Measurements from ENCODE around the gene TMEM89. TPM values are rescaled to one million over a fixed set of nuclear protein-coding genes. Genes with fewer than 3 reads are reported as not detected.

Gene TMEM89
- total and polyA plus RNA-seq, 2 experiments from 2014 or later, result not detected

GRCh38 chr3:48635222-48636021 lies 13.9 kb upstream of the TMEM89 start, which contains the start of gene SLC26A6 (continued):
- TF ChIP-seq, protein P1, sequence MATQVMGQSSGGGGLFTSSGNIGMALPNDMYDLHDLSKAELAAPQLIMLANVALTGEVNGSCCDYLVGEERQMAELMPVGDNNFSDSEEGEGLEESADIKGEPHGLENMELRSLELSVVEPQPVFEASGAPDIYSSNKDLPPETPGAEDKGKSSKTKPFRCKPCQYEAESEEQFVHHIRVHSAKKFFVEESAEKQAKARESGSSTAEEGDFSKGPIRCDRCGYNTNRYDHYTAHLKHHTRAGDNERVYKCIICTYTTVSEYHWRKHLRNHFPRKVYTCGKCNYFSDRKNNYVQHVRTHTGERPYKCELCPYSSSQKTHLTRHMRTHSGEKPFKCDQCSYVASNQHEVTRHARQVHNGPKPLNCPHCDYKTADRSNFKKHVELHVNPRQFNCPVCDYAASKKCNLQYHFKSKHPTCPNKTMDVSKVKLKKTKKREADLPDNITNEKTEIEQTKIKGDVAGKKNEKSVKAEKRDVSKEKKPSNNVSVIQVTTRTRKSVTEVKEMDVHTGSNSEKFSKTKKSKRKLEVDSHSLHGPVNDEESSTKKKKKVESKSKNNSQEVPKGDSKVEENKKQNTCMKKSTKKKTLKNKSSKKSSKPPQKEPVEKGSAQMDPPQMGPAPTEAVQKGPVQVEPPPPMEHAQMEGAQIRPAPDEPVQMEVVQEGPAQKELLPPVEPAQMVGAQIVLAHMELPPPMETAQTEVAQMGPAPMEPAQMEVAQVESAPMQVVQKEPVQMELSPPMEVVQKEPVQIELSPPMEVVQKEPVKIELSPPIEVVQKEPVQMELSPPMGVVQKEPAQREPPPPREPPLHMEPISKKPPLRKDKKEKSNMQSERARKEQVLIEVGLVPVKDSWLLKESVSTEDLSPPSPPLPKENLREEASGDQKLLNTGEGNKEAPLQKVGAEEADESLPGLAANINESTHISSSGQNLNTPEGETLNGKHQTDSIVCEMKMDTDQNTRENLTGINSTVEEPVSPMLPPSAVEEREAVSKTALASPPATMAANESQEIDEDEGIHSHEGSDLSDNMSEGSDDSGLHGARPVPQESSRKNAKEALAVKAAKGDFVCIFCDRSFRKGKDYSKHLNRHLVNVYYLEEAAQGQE (IDR thresholded peaks at IDR 0.05; ENCODE audit: unreplicated experiment), result no peak

DNA sequence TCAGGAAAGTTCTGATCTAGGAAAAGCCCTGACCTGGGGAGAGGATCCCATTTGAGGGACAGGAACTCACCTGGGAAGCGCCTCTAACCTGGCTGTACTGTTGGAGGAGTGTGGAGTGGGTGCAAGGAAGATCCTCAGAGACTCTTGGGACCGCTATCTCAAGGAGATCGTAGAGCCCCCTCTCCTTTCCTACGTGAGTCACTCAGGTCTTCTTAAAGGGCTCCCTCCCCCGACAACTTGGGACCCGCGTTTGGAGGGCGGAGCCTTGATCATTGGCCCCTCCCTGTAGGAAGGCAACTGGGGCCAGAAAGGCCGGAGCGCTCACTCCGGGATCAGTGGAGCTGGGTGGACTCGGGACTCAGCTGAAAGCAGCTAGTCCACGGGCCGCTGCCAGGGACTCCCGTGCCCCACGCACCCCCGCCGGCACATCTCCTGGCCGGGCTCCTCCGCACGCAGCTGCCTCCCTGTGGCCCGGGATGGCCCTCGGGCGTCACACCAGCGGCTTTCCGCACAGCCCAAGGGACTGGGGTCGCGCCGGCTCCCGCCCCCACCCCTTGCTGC lies 13.2 kb upstream of the TMEM89 start:
- ATAC-seq (peak; percentile 49), DNase-seq (ENCODE audit: low spot score) (peak; percentile 78)
- H3K4me3 Mint-ChIP-seq, result peak overlapping the region; percentile 89
- H3K4me3 ChIP-seq, result peak overlapping the region; percentile 93
- 0 out of 2 replicates have a peak overlapping the region, but pooled peaks have one; percentile 26 for H3K27ac ChIP-seq (ENCODE audit: low read depth)
- H3K79me2 ChIP-seq (replicated peaks; ENCODE audit: insufficient read depth), result peaks cover 10% of the 10 kb centered on the region
- H3K4me1 ChIP-seq (ENCODE audit: insufficient read depth), result peaks cover 12% of the 10 kb centered on the region
- H3K36me3 Mint-ChIP-seq (ENCODE audit: low read depth), result peaks cover 35% of the 10 kb centered on the region
- peaks cover 4% of the 10 kb centered on the region; the same call in 1 of the 2 replicates for H3K36me3 ChIP-seq (ENCODE audit: insufficient read depth)
- peaks cover 5% of the 10 kb centered on the region for H4K20me1 ChIP-seq (replicated peaks; ENCODE audit: insufficient read depth)
- peaks cover 15% of the 10 kb centered on the region for H3K27me3 Mint-ChIP-seq (ENCODE audit: insufficient read depth, low read depth, poor library complexity)
- H3K27me3 ChIP-seq (ENCODE audit: insufficient read depth), result no peaks in the 10 kb centered on the region
- H3K27ac Mint-ChIP-seq, result no peak overlapping the region; the same call in 1 of the 2 replicates
- H3K9me3 Mint-ChIP-seq, result no peaks in the 10 kb centered on the region
- H3K4me2 ChIP-seq, result peak overlapping the region; percentile 90
- peaks cover 33% of the 10 kb centered on the region for H3K4me1 Mint-ChIP-seq
- TF ChIP-seq ZNF331 (CRISPR knock-in tag; IDR thresholded peaks at IDR 0.05; ENCODE audit: low read depth) (no peak), JUNB (IDR thresholded peaks at IDR 0.05; ENCODE audit: unreplicated experiment) (no peak), NANOG (IDR thresholded peaks at IDR 0.05; ENCODE audit: borderline replicate concordance) (no peak)
- no peaks in the 10 kb centered on the region for H3K9me2 ChIP-seq (ENCODE audit: insufficient read depth)
- peak overlapping the region; percentile 84; the same call in 1 of the 2 replicates for H2AFZ ChIP-seq
- peaks cover 3% of the 10 kb centered on the region; the same call in 1 of the 2 replicates for H3F3A ChIP-seq (replicated peaks; ENCODE audit: low read depth)

DNA sequence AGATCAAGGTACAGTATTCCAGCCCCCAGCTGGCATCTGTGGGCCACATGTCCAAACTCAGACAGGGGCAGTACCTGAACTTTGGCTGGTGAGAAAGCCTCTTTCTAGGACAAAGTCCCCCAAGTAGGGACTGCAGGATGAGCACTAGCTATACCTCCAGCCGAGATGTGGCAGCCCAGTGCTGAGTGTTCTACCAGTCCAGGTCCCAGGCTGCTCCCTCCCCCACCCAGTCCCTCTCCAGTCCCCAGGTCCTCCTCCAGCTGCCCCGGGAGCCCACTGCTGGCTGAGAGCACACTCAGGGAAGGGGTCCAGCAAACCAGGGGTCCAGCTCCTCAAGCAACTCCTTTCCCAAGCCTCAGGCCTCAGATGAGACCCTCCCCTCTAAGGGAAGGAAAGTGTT lies 12.2 kb upstream of the TMEM89 start:
- ATAC-seq, result no peak
- H3K4me3 ChIP-seq, result peak overlapping the region; percentile 93
- H4K20me1 ChIP-seq (replicated peaks; ENCODE audit: insufficient read depth), result peaks cover 5% of the 10 kb centered on the region
- H3K4me1 ChIP-seq (ENCODE audit: insufficient read depth), result peaks cover 12% of the 10 kb centered on the region
- no peak overlapping the region for H2AFZ ChIP-seq
- H3K79me2 ChIP-seq (replicated peaks; ENCODE audit: insufficient read depth), result peaks cover 10% of the 10 kb centered on the region
- no peak overlapping the region for H3K27ac ChIP-seq (ENCODE audit: low read depth)
- H3K27me3 Mint-ChIP-seq (ENCODE audit: insufficient read depth, low read depth, poor library complexity), result peaks cover 14% of the 10 kb centered on the region
- no peak for DNase-seq (ENCODE audit: low spot score)
- H3K9me3 Mint-ChIP-seq, result no peaks in the 10 kb centered on the region
- H3K4me2 ChIP-seq, result peak overlapping the region; percentile 90
- H3K9me2 ChIP-seq (ENCODE audit: insufficient read depth), result no peaks in the 10 kb centered on the region
- peaks cover 41% of the 10 kb centered on the region for H3K36me3 Mint-ChIP-seq (ENCODE audit: low read depth)
- H3K27ac Mint-ChIP-seq, result no peak overlapping the region
- H3K4me1 Mint-ChIP-seq, result peaks cover 33% of the 10 kb centered on the region
- no peaks in the 10 kb centered on the region for H3K27me3 ChIP-seq (ENCODE audit: insufficient read depth)
- H3F3A ChIP-seq (replicated peaks; ENCODE audit: low read depth), result peaks cover 3% of the 10 kb centered on the region; the same call in 1 of the 2 replicates
- H3K36me3 ChIP-seq (ENCODE audit: insufficient read depth), result peaks cover 4% of the 10 kb centered on the region; the same call in 1 of the 2 replicates
- peak overlapping the region; percentile 89 for H3K4me3 Mint-ChIP-seq
- TF ChIP-seq POLR2AphosphoS5 (IDR thresholded peaks at IDR 0.05; ENCODE audit: low read depth), result no peak
- no peak for TF ChIP-seq JUNB (IDR thresholded peaks at IDR 0.05; ENCODE audit: unreplicated experiment)
- no peak for TF ChIP-seq EZH2phosphoT487 (IDR thresholded peaks at IDR 0.05; ENCODE audit: unreplicated experiment)
- TF ChIP-seq STAT1 (IDR thresholded peaks at IDR 0.05; ENCODE audit: unreplicated experiment), result no peak
- TF ChIP-seq NANOG (IDR thresholded peaks at IDR 0.05; ENCODE audit: borderline replicate concordance), result no peak
- no peak for TF ChIP-seq ZNF114 (CRISPR knock-in tag; IDR thresholded peaks at IDR 0.05)

Measured in GM23338 (cell line).